ENCODE results near the gene DMXL2.

- TF ChIP-seq HMG20B (CRISPR knock-in tag; IDR thresholded peaks at IDR 0.05) (no peak), CTCF (IDR thresholded peaks at IDR 0.05 in 2 of 3, conservative IDR thresholded peaks at IDR 0.05 in 1 of 3; ENCODE audit: insufficient read depth in 2 of 3, low read depth in 1 of 3, low read length in 3 of 3) (no peak), POLR2A (conservative IDR thresholded peaks at IDR 0.05) (no peak), ILF3 (IDR thresholded peaks at IDR 0.05; ENCODE audit: borderline replicate concordance) (no peak), ZNF143 (CRISPR knock-in tag; IDR thresholded peaks at IDR 0.05) (no peak), TCF3 (CRISPR knock-in tag; IDR thresholded peaks at IDR 0.05) (no peak), CBFA2T3 (IDR thresholded peaks at IDR 0.05) (no peak; the same call in 1 of the 2 replicates), POLR2AphosphoS5 (IDR thresholded peaks at IDR 0.05; ENCODE audit: control insufficient read depth, insufficient read depth, low read depth, low read length) (no peak), SIX5 (IDR thresholded peaks at IDR 0.05; ENCODE audit: borderline replicate concordance in 1 of 2, insufficient read depth in 1 of 2, low read depth in 1 of 2, low read length in 2 of 2) (no peak), ZKSCAN3 (CRISPR knock-in tag; IDR thresholded peaks at IDR 0.05) (no peak)
Measured at GRCh38 chr15:51672155-51672687, 49.6 kb upstream of the DMXL2 start.
